ENCODE data around the gene ENGASE. TPM values are rescaled to one million over a fixed set of nuclear protein-coding genes. Genes with fewer than 3 reads are reported as not detected.

ENGASE gene
- total RNA-seq, 1 donor from 2014 or later: 10.5 TPM

DNA sequence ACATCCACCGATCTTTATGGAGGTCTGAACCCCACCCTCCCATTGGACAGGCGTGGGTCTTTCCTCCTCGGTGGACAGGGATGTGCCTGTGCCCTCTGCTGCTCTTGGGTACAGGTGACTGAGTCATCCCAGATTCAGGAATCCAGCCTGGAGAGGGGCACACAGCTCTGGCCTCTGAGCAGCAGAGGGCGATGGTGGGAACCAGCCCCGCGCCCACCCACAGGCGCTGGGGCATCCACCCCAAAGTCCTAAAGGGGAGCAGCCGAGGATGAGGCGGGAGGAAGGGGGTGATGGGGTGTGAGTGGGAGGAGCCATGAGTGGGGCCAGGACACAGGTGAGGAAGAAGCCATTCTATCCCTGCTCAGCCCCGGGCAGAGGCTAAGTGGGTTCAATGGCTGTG is 35.0 kb downstream of the ENGASE start:
- no peak for FAIRE-seq
- Histone ChIP-seq H3K36me3 (ENCODE audit: control insufficient read depth, insufficient read depth, low read length) (no peaks in the 10 kb centered on the region), H3K27me3 (ENCODE audit: control insufficient read depth, insufficient read depth, low read length) (peaks cover 13% of the 10 kb centered on the region), H3K4me3 (ENCODE audit: low read depth, low read length) (no peak overlapping the region)
- DNase-seq (ENCODE audit: low read depth): no peak
- TF ChIP-seq, protein P1, sequence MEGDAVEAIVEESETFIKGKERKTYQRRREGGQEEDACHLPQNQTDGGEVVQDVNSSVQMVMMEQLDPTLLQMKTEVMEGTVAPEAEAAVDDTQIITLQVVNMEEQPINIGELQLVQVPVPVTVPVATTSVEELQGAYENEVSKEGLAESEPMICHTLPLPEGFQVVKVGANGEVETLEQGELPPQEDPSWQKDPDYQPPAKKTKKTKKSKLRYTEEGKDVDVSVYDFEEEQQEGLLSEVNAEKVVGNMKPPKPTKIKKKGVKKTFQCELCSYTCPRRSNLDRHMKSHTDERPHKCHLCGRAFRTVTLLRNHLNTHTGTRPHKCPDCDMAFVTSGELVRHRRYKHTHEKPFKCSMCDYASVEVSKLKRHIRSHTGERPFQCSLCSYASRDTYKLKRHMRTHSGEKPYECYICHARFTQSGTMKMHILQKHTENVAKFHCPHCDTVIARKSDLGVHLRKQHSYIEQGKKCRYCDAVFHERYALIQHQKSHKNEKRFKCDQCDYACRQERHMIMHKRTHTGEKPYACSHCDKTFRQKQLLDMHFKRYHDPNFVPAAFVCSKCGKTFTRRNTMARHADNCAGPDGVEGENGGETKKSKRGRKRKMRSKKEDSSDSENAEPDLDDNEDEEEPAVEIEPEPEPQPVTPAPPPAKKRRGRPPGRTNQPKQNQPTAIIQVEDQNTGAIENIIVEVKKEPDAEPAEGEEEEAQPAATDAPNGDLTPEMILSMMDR (IDR thresholded peaks at IDR 0.05; ENCODE audit: insufficient read depth, low read length, severe bottlenecking): peak; percentile 9

- Histone ChIP-seq H3K4me3 (ENCODE audit: low read depth, low read length) (no peak overlapping the region), H3K36me3 (ENCODE audit: control insufficient read depth, insufficient read depth, low read length) (no peaks in the 10 kb centered on the region), H3K27me3 (ENCODE audit: control insufficient read depth, insufficient read depth, low read length) (peaks cover 18% of the 10 kb centered on the region)
- TF ChIP-seq, protein P1 (IDR thresholded peaks at IDR 0.05; ENCODE audit: insufficient read depth, low read length, severe bottlenecking): no peak
- no peak for DNase-seq (ENCODE audit: low read depth)
- FAIRE-seq: no peak
Observed at GRCh38 chr17:79111097-79111496, 36.5 kb downstream of the ENGASE start.

DNA sequence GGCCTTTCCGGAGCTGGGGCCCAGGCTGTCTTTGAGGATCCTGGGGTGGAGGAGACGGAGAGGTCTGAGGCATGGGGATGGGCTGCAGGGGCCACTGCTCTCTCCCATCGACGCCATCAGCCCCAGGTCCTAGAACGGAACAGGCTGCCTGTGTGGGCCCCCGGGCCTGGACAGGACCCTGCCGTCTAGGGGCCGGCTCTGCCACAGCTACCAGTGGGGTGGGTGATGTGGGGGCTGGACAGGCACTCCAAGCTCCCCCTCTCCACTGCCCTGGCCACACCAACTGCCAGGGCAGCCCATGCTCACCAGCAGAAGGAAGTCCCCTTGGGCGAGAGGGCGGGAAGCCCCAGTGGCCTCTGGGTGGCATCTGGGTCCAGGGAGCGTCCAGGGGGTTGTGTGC is 37.8 kb downstream of the ENGASE start:
- TF ChIP-seq, protein P1 (IDR thresholded peaks at IDR 0.05; ENCODE audit: insufficient read depth, low read length, severe bottlenecking): no peak
- DNase-seq (ENCODE audit: low read depth) (no peak), FAIRE-seq (no peak)
- H3K4me3 ChIP-seq (ENCODE audit: low read depth, low read length): no peak overlapping the region
- H3K36me3 ChIP-seq (ENCODE audit: control insufficient read depth, insufficient read depth, low read length): no peaks in the 10 kb centered on the region
- peaks cover 20% of the 10 kb centered on the region for H3K27me3 ChIP-seq (ENCODE audit: control insufficient read depth, insufficient read depth, low read length)

- Histone ChIP-seq H3K27me3 (ENCODE audit: control insufficient read depth, insufficient read depth, low read length) (peaks cover 21% of the 10 kb centered on the region), H3K36me3 (ENCODE audit: control insufficient read depth, insufficient read depth, low read length) (no peaks in the 10 kb centered on the region), H3K4me3 (ENCODE audit: low read depth, low read length) (no peak overlapping the region)
- peak; percentile 92 for FAIRE-seq
- TF ChIP-seq, protein P1 (IDR thresholded peaks at IDR 0.05; ENCODE audit: insufficient read depth, low read length, severe bottlenecking): no peak
- no peak for DNase-seq (ENCODE audit: low read depth)
Observed at GRCh38 chr17:79113699-79114457, 39.3 kb downstream of the ENGASE start.

- DNase-seq (ENCODE audit: low read depth) (peak; percentile 26), FAIRE-seq (no peak)
- TF ChIP-seq, protein P1 (IDR thresholded peaks at IDR 0.05; ENCODE audit: insufficient read depth, low read length, severe bottlenecking): no peak
- H3K4me3 ChIP-seq (ENCODE audit: low read depth, low read length): no peak overlapping the region
- no peaks in the 10 kb centered on the region for H3K36me3 ChIP-seq (ENCODE audit: control insufficient read depth, insufficient read depth, low read length)
- H3K27me3 ChIP-seq (ENCODE audit: control insufficient read depth, insufficient read depth, low read length): peaks cover 21% of the 10 kb centered on the region
Observed at GRCh38 chr17:79114458-79115301, 40.1 kb downstream of the ENGASE start.

All from bronchial epithelial cell (primary cell).